ENCODE results near the gene RGS3.

DNA sequence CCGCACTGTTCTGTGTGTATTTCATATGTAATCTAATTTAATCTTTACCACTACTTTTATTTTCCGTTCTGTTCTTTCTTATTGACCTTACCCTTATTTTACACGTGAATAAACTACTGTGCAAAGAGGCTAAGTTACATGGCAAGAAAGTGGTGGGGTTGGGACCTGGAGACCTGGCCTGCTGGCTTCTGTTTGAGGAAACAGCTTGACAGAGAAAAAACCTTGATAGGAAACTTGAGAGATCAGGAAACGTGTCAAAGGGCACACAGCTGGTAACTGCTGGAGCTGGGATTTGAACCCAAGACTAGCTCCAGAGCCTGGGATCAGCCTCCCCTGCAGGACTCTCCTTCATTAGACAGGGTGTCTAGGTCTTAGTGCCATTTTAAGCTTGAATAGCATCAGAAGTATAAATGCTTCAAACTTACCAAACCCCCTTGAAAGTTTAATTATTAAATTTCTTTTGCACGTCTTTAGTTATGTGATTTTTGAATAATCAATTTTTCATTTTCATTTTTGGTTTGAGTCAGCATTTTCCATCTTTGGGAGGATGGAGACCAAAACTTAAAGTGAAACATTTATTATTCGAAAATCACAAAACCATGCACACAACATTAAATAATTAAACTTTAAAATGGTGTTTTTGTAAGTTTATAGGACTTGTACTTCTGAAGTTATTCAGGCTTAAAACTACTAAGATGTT, 129.5 kb downstream of the RGS3 start:
- TF ChIP-seq, protein P1, sequence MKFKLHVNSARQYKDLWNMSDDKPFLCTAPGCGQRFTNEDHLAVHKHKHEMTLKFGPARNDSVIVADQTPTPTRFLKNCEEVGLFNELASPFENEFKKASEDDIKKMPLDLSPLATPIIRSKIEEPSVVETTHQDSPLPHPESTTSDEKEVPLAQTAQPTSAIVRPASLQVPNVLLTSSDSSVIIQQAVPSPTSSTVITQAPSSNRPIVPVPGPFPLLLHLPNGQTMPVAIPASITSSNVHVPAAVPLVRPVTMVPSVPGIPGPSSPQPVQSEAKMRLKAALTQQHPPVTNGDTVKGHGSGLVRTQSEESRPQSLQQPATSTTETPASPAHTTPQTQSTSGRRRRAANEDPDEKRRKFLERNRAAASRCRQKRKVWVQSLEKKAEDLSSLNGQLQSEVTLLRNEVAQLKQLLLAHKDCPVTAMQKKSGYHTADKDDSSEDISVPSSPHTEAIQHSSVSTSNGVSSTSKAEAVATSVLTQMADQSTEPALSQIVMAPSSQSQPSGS (CRISPR knock-in tag; IDR thresholded peaks at IDR 0.05; ENCODE audit: borderline replicate concordance, low read depth), result no peak
- TF ChIP-seq, protein P2, sequence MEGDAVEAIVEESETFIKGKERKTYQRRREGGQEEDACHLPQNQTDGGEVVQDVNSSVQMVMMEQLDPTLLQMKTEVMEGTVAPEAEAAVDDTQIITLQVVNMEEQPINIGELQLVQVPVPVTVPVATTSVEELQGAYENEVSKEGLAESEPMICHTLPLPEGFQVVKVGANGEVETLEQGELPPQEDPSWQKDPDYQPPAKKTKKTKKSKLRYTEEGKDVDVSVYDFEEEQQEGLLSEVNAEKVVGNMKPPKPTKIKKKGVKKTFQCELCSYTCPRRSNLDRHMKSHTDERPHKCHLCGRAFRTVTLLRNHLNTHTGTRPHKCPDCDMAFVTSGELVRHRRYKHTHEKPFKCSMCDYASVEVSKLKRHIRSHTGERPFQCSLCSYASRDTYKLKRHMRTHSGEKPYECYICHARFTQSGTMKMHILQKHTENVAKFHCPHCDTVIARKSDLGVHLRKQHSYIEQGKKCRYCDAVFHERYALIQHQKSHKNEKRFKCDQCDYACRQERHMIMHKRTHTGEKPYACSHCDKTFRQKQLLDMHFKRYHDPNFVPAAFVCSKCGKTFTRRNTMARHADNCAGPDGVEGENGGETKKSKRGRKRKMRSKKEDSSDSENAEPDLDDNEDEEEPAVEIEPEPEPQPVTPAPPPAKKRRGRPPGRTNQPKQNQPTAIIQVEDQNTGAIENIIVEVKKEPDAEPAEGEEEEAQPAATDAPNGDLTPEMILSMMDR (IDR thresholded peaks at IDR 0.05), result no peak
- TF ChIP-seq NFYB (CRISPR knock-in tag; conservative IDR thresholded peaks at IDR 0.05; ENCODE audit: low read depth) (no peak), ELF4 (CRISPR knock-in tag; IDR thresholded peaks at IDR 0.05; ENCODE audit: low read depth) (no peak), IRF2 (CRISPR knock-in tag; IDR thresholded peaks at IDR 0.05; ENCODE audit: borderline replicate concordance, low read depth) (no peak), ZNF232 (CRISPR knock-in tag; IDR thresholded peaks at IDR 0.05) (no peak), CBFB (CRISPR knock-in tag; IDR thresholded peaks at IDR 0.05; ENCODE audit: low read depth) (no peak), NR1H2 (CRISPR knock-in tag; IDR thresholded peaks at IDR 0.05) (no peak), NR3C1 (CRISPR knock-in tag; conservative IDR thresholded peaks at IDR 0.05; ENCODE audit: low read depth) (no peak), SP1 (CRISPR knock-in tag; conservative IDR thresholded peaks at IDR 0.05) (no peak; the same call in 1 of the 2 replicates), ZNF121 (CRISPR knock-in tag; IDR thresholded peaks at IDR 0.05) (no peak), ATF6 (CRISPR knock-in tag; IDR thresholded peaks at IDR 0.05) (no peak)
- TF ChIP-seq, protein P3, sequence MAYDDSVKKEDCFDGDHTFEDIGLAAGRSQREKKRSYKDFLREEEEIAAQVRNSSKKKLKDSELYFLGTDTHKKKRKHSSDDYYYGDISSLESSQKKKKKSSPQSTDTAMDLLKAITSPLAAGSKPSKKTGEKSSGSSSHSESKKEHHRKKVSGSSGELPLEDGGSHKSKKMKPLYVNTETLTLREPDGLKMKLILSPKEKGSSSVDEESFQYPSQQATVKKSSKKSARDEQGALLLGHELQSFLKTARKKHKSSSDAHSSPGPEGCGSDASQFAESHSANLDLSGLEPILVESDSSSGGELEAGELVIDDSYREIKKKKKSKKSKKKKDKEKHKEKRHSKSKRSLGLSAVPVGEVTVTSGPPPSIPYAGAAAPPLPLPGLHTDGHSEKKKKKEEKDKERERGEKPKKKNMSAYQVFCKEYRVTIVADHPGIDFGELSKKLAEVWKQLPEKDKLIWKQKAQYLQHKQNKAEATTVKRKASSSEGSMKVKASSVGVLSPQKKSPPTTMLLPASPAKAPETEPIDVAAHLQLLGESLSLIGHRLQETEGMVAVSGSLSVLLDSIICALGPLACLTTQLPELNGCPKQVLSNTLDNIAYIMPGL (CRISPR knock-in tag; IDR thresholded peaks at IDR 0.05), result no peak
- TF ChIP-seq, protein P4, sequence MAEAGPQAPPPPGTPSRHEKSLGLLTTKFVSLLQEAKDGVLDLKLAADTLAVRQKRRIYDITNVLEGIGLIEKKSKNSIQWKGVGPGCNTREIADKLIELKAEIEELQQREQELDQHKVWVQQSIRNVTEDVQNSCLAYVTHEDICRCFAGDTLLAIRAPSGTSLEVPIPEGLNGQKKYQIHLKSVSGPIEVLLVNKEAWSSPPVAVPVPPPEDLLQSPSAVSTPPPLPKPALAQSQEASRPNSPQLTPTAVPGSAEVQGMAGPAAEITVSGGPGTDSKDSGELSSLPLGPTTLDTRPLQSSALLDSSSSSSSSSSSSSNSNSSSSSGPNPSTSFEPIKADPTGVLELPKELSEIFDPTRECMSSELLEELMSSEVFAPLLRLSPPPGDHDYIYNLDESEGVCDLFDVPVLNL (CRISPR knock-in tag; IDR thresholded peaks at IDR 0.05; ENCODE audit: borderline replicate concordance, low read depth), result no peak
